Muscle of back (tissue), 11 donors: ENCODE data around the gene ATXN7L3. TPM values are rescaled to one million over a fixed set of nuclear protein-coding genes. Genes with fewer than 3 reads are reported as not detected.

Experiments used
- DNase-seq, 3 donors: peaks; one replicate each; pipeline versions ENCODE4 v3.0.0 to v3.0.0-alpha.2; 2013
- polyA plus RNA-seq, 10 donors: library from polyadenylated mRNA; unstranded; fragments of 120-200 nt; gene quantifications; one replicate each; pipeline ENCODE4 v1.2.1, GENCODE V29; 2013; ENCODE audit not compliant: insufficient read length in 10 of 10

The ATXN7L3 gene
- polyA plus RNA-seq, 10 donors: 44.2 to 57.6 (median 49.0) TPM

GRCh38 chr17:44203731-44204440 is 4.2 kb upstream of the ATXN7L3 start:
- peak in 1 of 3 donors; percentile 53 for DNase-seq

DNA sequence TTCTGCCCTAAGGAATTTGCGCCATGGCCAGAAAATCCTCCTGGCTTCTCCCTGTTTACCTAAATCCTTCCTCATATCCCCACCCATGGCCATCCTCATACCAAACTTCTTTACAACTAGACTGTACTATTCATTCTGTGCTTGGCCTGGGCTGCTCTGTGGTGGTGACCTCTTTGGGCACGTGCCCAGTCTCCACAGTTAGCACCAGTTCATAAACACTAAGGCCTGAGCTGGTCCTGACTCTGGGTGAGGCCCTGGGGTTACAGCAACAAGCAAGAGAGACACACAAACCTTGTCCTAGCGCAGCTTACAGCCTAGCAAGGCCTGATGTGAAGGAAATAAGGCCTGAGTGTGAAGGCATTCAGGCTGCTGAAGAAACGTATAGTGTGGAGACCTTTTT is 3.1 kb upstream of the ATXN7L3 start:
- DNase-seq: no peak

- peak in 1 of 3 donors; percentile 48 for DNase-seq
Observed at GRCh38 chr17:44200478-44201155, 933 bp upstream of the ATXN7L3 start.

GRCh38 chr17:44198721-44199552 is 747 bp downstream of the ATXN7L3 start:
- DNase-seq: peak; percentile 51 to 83 (median 68)

DNA sequence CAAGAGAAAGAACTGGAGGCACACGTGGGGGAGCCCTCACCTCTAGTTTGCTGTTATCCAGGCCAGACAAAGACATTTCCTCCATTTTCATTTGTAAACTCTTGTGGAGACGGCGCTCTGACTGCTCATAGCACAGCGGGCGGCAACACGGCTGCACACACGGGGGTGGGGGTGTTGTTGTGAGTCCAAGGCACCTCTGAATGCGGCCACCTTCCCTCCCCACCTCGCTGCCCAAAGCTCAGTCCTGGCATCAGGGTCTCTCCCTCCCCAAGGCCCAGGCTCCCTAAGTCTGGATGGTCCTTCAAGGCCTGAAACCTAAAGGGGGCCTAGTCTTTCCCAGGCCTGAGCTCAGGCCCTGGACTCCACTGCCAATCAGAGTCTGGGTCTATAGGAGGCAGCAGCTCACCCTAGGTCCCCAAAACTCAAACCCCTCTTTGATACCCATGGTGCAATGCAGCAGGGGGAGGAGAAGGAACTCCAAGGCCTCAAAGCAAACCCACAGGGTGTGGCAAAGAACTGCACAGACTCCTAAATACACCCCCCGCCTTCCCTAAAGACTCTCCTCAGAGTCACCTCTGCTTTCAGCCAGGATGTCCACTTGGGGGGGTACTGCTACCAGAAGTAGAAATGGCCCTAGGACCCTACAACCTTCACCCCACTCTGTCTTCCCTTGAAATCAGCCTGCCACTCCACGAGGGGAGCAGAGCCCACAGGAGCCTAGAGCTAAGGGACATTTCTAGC is 1.5 kb downstream of the ATXN7L3 start:
- peak; percentile 39 to 76 (median 45) for DNase-seq

GRCh38 chr17:44197107-44197506 is 2.6 kb downstream of the ATXN7L3 start:
- DNase-seq: no peak

DNA sequence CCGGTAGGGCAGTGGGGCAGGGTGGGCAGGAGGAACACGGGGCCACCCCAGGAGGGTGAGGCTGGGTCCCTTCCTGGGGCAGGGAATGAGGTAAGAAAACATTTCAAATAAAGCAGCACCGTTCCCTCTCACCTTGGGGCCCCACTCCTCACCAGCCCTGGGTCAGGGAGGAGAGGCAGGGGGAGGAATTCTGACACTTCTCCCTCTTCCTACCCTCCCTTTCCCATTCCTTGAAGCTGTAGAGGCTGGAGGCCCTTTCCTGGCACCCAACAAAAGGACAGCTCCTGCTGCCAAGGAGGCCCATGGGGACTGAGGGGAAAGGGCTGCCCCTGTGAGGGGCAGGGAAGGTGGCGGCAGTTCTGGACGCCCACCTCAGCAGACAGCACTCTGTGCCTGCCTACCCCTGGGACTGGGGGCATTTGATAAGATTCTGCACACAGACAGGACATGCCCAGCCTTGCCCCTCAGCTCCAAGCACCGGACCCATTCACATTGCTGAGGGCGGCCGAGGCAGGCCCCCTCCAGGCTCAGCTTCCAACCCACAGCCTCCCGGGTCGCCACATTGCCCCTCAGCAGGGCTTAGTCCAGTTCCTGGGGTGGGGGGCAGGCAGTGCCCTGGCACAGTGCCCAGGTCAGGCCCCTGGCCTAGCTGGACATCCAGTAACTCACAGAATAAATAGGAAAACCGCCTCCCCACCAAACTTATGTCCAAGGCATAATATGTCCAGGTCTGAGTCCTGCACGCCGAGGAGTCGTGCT is 6.2 kb downstream of the ATXN7L3 start:
- DNase-seq: no peak

- DNase-seq: no peak
Observed at GRCh38 chr17:44192750-44193149, 6.9 kb downstream of the ATXN7L3 start.

DNA sequence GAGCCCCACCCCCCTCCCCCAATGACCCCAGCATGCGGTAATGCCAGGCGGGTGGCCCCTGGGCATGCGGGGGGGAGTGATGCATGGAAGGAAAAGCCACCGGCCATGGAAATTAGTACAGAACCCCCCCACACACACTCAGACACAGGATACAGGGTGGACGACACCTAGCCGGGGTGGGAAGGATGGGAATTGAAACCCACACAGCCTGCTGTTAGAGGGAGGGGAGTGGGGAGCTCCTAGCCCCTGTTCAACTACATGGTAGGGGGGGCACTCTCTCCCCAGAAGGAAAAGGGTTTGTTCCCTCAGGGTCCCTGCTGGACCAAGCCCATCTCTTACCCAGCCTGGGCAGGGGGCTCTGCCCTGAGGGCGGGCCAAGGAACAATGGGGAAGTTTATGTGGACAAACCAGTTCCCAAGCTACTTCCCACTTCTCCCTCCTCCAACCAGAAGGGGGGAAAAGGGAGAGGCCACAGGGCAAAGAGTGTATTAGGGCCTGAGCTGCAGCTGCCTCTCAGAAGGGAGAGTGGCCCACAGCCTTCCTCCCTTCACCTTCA is 7.7 kb downstream of the ATXN7L3 start:
- DNase-seq: no peak

GRCh38 chr17:44191369-44191768 is 8.3 kb downstream of the ATXN7L3 start:
- DNase-seq: peak in 2 of 3 donors; percentile 64 to 69

GRCh38 chr17:44190481-44190880 is 9.2 kb downstream of the ATXN7L3 start:
- no peak for DNase-seq

DNA sequence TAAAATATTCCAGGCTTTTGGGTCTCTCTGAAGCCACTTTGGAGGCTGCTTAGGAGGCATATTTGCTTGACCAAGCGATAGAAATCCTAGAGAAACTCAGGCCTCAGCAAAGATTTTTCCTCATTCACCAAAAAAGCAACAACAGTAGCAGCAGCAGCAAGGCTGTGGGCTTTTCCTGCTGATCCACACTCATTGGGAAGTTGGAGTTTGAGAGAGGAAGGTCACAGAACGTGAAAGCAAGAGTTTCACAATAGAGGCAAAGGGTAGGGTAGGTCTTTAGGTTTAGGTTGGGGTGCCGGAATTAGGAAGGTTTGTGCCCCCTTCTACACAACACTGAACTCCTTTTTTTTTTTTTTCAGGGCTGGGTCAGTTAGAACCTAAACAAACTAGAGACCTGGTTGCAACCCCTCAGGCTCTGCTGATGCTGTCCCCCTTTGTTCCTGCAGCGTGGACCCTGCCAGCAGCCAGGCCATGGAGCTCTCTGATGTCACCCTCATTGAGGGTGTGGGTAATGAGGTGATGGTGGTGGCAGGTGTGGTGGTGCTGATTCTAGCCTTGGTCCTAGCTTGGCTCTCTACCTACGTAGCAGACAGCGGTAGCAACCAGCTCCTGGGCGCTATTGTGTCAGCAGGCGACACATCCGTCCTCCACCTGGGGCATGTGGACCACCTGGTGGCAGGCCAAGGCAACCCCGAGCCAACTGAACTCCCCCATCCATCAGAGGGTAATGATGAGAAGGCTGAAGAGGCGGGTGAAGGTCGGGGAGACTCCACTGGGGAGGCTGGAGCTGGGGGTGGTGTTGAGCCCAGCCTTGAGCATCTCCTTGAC is 10.9 kb downstream of the ATXN7L3 start:
- DNase-seq: no peak

GRCh38 chr17:44187131-44187899 is 12.4 kb downstream of the ATXN7L3 start:
- DNase-seq: peak in 1 of 3 donors; percentile 62

DNA sequence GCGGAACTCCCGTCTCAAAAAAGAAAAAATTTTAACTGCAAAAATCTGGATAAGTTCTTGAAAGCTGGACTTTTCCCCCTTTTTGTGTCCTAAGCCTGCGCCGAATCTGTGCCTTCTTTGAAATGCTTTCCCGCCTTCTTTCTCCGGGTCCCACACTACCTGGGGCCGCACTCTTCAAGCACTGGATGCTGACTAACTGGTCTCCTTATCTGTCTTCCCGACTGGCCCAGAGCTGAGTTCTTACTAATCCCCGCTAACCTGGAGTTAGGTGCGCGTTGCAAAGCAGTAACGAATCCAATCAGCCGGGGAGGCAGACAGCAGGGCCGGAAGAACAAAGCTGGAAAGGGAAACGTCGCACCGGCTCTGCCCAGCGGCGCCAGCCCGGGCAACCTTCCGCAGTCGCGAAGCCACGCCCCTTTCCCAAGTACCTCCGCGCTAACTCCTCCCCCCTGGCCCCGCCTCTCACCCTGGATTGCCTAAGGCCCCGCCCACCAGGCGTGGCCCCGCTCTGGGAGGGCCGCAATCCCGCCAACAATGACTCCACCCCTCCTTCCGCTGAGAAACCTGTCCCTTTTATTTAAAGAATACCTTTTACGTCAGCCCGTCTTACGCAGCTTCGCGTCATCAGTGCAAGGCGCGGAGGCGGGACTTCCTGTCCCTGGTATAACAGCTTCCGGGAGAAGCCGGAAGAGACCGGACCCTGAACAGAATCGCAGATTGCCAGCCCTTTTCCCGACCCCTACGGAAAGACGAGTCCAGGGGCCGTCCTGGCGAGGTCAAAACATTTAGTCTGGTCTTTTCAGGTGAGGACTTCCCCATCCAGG is 13.2 kb downstream of the ATXN7L3 start, which contains the start of gene TMUB2:
TMUB2 (plus strand) TSS at position 666 of the 824 bp plus-strand sequence. CDS start 737 bp downstream, outside the sequence.
- DNase-seq: peak; percentile 99

- no peak for DNase-seq
Observed at GRCh38 chr17:44184212-44184810, 15.4 kb downstream of the ATXN7L3 start.

DNA sequence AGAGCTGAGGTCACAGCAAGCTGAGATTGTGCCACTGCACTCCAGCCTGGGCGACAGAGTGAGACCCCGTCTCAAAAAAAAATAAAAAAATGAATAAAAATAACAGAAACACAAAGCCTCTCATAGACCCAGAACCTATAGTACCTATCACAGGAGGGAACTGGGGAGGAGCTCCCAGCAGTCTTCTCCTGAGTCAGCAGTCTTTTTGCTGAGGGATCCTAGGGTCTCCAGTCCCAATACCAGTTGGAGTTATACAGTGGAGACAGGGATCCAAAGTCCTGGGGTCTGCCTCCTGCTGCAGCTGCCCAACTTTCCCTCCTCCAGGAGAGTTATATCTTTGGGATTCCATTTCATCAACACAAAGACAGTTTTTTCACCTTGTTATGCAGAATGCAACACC is 16.7 kb downstream of the ATXN7L3 start:
- no peak for DNase-seq

- DNase-seq: no peak
Observed at GRCh38 chr17:44178133-44178532, 21.6 kb downstream of the ATXN7L3 start.
